Tibial artery (tissue), 4 donors: Measurements from ENCODE around the gene RPS2.
"Not testable (repeated sequence)": the region's sequence is repeated elsewhere in the genome, so short reads cannot be mapped to it uniquely, and the experiment has no call there.

Experiments
- DNase-seq, 2 donors: peaks; one replicate each; pipeline ENCODE4 v3.0.0-alpha.2; 2019
- H3K27ac ChIP-seq, 2 donors: fragments of 200-600 bp; sonication (generic) in 1 of 2; 1 replicate in 1 of 2; 2 replicates in 1 of 2; pipeline ENCODE4 v1.5.1; 2018 to 2019; ENCODE audit warnings: mild to moderate bottlenecking in 1 of 2
- H3K27me3 ChIP-seq, 2 donors: fragments of 200-600 bp; sonication (generic) in 1 of 2; one replicate each; pipeline versions ENCODE4 v1.5.1 to v1.6.0; 2016 to 2019
- H3K36me3 ChIP-seq, 3 donors: fragments of 200-600 bp; sonication (generic) in 2 of 3; one replicate each; pipeline ENCODE4 v1.5.1; 2016 to 2019; ENCODE audit warnings: mild to moderate bottlenecking in 2 of 3
- H3K4me1 ChIP-seq, 4 donors: fragments of 200-600 bp; sonication (generic) in 2 of 4; 1 replicate in 3 of 4; 2 replicates in 1 of 4; pipeline ENCODE4 v1.5.1; 2016 to 2019
- H3K4me3 ChIP-seq, 2 donors: fragments of 200-600 bp; sonication (generic) in 1 of 2; 1 replicate in 1 of 2; 2 replicates in 1 of 2; pipeline ENCODE4 v1.5.1; 2018 to 2019; ENCODE audit warnings: mild to moderate bottlenecking in 2 of 2
- H3K9me3 ChIP-seq, 3 donors: fragments of 200-600 bp; sonication (generic) in 1 of 3; one replicate each; pipeline ENCODE4 v1.5.1; 2016 to 2019
- CTCF ChIP-seq, 2 experiments: fragments of 200-600 bp in 1 of 2; fragments of 450-650 bp in 1 of 2; IDR thresholded peaks; one replicate each; pipeline ENCODE4 v1.5.1; 2017 to 2019; ENCODE audit warnings: antibody characterized with exemption in 2 of 2, mild to moderate bottlenecking in 1 of 2, moderate library complexity in 1 of 2
- intact Hi-C: fragments of 100-400 bp; cut with DNase I; formaldehyde crosslinking; loops from one replicate; pipeline ENCODE4 v1.15.0; 2023; ENCODE audit warnings: low total_unique reads

Gene RPS2

GRCh38 chr16:1965396-1966001 is 873 bp upstream of the RPS2 start:
- H3K4me1 ChIP-seq, result peaks cover 0 to 29% (median 18%) of the 10 kb centered on the region in 4 donors
- peak overlapping the region; percentile 95 to 98 for H3K27ac ChIP-seq
- intact Hi-C loops, result no loop called here
- TF ChIP-seq CTCF (IDR thresholded peaks at IDR 0.05), result no peak
- peak overlapping the region; percentile 89 to 93 for H3K4me3 ChIP-seq
- no peak for DNase-seq
- H3K27me3 ChIP-seq, result no peaks in the 10 kb centered on the region
- H3K9me3 ChIP-seq, result no peaks in the 10 kb centered on the region
- peaks cover 28 to 34% (median 32%) of the 10 kb centered on the region in 3 donors for H3K36me3 ChIP-seq

DNA sequence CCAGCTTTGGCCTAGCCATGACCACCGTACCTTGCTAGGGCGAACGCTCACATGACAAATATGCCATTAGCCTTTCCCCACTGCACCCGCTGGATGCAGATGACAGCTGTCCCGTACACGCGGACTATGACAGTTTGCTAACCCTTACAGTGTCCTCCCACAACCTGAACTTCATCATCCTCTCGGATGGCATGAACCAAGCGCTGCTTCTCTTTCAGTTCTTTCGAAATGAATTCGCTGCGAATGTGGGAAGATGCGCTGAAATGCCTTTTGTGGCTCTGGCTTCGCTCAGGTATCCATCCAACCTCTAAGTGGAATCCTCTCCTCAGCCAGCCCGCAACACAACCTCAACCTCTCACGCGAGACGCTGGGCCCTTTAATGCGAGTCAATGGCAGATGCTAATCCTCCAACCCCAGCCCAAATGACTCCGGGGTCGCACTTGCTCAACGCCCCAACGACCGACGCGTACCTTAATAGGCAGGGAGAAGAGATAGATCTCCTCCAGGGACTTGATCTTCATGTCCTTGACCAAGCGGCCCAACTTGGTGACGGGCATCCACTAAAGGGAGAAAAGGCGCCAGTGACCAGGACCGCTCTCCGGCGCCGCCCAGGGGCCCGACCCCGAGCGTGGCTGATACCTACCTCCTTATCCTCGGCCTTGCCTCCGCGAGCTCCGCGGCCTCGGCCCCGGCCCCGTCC is 670 bp downstream of the RPS2 start:
- DNase-seq, result no peak
- peaks cover 28 to 34% (median 32%) of the 10 kb centered on the region in 3 donors for H3K36me3 ChIP-seq
- peak overlapping the region; percentile 95 to 98 for H3K27ac ChIP-seq
- no peak for TF ChIP-seq CTCF (IDR thresholded peaks at IDR 0.05)
- H3K27me3 ChIP-seq, result no peaks in the 10 kb centered on the region
- no peaks in the 10 kb centered on the region for H3K9me3 ChIP-seq
- peak overlapping the region; percentile 89 to 93 for H3K4me3 ChIP-seq
- intact Hi-C loops, result no loop called here
- peaks cover 0 to 36% (median 25%) of the 10 kb centered on the region in 4 donors for H3K4me1 ChIP-seq

- H3K27me3 ChIP-seq, H3K9me3 ChIP-seq, H3K27ac ChIP-seq, DNase-seq, intact Hi-C loops, H3K4me3 ChIP-seq: not testable (repeated sequence)
- H3K36me3 ChIP-seq, result peaks cover 28 to 34% (median 32%) of the 10 kb centered on the region in 3 donors
- H3K4me1 ChIP-seq, result peaks cover 0 to 39% (median 28%) of the 10 kb centered on the region in 4 donors
Measured at GRCh38 chr16:1962161-1963153, 2.2 kb downstream of the RPS2 start.

DNA sequence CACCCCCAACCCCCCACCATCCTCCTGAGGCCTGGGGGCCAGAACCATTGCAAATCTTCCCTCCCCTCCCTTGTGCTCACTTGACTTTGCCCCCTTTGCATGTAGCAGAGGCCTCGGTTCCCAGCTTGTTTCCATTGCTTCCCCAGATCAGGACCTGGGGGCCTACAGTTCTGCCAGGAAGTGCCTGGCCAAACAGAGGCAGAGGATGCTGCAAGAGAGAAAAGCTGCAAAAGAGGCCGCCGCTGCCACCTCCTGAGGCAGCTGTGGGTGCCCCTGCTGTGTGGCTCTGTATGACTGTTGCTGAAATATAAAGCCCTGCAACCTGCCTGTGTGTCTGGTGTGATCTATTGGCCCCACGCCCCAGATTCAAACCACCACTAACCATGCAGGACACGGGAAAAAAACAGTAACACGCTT is 3.0 kb downstream of the RPS2 start:
- intact Hi-C loops, result no loop called here
- H3K9me3 ChIP-seq, result no peaks in the 10 kb centered on the region
- H3K27me3 ChIP-seq, result no peaks in the 10 kb centered on the region
- TF ChIP-seq CTCF (IDR thresholded peaks at IDR 0.05), result no peak
- no peak overlapping the region for H3K27ac ChIP-seq
- no peak for DNase-seq
- peaks cover 0 to 39% (median 28%) of the 10 kb centered on the region in 4 donors for H3K4me1 ChIP-seq
- H3K4me3 ChIP-seq, result no peak overlapping the region
- H3K36me3 ChIP-seq, result peaks cover 28 to 34% (median 32%) of the 10 kb centered on the region in 3 donors

GRCh38 chr16:1960665-1961630 is 3.7 kb downstream of the RPS2 start:
- Histone ChIP-seq H3K4me1 (peaks cover 0 to 37% (median 27%) of the 10 kb centered on the region in 4 donors), H3K27ac (peak overlapping the region in 1 of 2 donors; percentile 92)
- intact Hi-C loops, result no loop called here

More at GRCh38 chr16:1960665-1961630, 3.7 kb downstream of the RPS2 start:
- Histone ChIP-seq H3K4me3 (peak overlapping the region in 1 of 2 donors; percentile 83), H3K27me3 (no peaks in the 10 kb centered on the region), H3K36me3 (peaks cover 28 to 34% (median 32%) of the 10 kb centered on the region in 3 donors), H3K9me3 (no peaks in the 10 kb centered on the region)
- DNase-seq, result no peak
- no peak for TF ChIP-seq CTCF (IDR thresholded peaks at IDR 0.05)
